ENCODE measurements around the gene NHEJ1.
A peak's percentile ranks its signal among the peaks of the same experiment; 100 is the strongest.

The NHEJ1 gene

DNA sequence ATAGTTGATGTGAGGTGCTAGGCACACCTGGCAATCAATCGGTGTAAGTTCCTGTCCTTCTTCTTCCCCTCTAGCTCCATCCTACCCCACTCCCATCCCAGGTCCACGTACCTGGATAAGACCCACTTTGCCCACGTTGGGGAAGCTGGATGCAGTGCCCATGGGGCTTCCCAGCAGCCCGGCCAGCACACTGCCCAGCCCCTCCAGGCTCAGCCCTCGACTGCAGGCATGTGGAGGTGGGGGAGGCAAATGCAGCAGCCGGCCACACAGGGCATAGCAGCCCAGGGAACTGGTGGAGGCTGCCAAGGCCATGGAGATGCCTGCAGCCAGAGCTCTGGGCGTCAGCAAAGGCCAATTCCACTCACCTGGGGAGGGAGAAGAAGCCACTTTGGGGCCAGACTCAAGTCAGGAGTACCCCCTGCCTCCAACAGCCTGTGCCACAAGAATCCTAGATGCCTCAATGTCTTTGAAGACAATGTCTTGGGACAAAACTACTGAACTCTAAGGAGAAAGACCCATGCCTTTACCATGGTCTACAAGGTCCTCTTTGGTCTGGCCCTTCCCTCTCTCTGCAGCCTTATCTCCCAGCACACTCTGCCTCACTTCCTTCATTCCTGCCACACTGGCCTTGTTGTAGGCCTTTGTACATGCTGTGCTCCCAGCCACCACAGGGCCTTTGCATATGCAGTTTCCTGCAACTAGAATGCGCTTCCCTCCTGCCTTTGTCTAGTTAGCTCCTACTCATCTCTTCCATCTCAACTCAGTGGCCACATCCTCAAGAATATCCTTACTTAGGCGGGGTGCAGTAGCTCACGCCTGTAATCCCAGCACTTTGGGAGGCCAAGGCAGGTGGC is 4.7 kb upstream of the NHEJ1 start:
- no peak for DNase-seq

DNA sequence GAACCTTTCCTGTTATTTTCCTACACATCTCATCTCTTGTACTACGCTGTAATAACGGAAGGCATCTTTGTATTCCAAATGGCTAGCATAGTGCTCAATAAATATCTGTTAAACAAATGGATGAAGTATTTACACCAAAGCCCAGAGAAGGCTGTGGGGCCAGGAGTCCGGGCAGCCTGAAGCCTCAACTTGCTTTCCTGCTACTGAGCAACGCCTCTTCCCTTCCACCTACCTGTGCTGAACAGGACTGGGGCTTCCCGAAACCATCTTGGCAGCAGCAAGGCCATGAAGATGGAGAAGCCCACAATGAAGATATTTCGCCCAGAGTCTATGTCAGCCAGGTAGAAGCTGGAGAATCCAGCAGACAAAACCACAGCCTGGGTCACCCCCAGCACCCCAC is 2.5 kb upstream of the NHEJ1 start:
- DNase-seq: no peak

- no peak for DNase-seq
Observed at GRCh38 chr2:219161097-219161496, 482 bp upstream of the NHEJ1 start.

- DNase-seq: no peak
Observed at GRCh38 chr2:219159771-219160185, 837 bp downstream of the NHEJ1 start.

- DNase-seq: no peak
Observed at GRCh38 chr2:219158586-219158985, 2.0 kb downstream of the NHEJ1 start.

DNA sequence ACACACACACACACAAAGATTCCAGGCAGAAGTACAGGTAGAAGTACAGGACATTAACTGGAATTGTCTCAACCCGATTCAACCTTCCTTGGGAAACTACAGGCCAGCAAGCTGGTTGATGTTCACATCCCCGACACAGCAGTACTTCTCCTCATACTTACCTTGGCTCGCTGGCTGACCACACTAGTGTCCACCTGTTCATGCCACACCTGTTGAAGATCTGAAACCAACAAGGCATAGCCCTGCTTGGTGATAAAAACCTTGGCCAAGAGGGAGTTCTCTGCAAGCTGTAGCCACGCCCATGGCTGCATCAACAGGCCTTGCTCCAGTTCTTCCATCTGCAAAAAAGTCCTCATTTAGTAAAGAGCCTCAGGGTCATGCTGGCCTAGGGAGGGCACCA is 2.6 kb downstream of the NHEJ1 start:
- DNase-seq: no peak

DNA sequence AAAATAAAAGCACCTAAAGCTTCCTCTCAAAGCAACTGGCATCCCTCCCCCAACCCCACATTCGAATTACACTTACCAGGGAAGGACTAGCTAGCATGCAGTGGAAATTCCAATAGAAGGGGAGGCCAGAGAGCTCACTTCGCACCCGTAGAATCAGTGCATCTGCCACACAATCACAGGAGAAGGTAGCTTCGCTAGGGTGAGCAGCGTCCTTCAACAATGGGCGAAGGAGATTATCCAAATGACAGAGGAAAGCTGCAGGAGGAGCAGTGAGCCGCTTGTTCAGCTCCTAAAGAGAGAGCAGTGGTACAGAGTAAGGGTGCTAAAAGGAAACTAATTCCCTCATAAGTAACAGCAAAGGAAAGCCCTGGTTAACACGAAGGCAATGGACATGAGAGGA is 3.2 kb downstream of the NHEJ1 start:
- DNase-seq: no peak

GRCh38 chr2:219155054-219155644 is 5.5 kb downstream of the NHEJ1 start:
- DNase-seq: peak; percentile 67

- DNase-seq: no peak
Observed at GRCh38 chr2:219149667-219150066, 10.9 kb downstream of the NHEJ1 start.

- DNase-seq: no peak
Observed at GRCh38 chr2:219142329-219142728, 18.3 kb downstream of the NHEJ1 start.

- no peak for DNase-seq
Observed at GRCh38 chr2:219140722-219141121, 19.9 kb downstream of the NHEJ1 start.

DNA sequence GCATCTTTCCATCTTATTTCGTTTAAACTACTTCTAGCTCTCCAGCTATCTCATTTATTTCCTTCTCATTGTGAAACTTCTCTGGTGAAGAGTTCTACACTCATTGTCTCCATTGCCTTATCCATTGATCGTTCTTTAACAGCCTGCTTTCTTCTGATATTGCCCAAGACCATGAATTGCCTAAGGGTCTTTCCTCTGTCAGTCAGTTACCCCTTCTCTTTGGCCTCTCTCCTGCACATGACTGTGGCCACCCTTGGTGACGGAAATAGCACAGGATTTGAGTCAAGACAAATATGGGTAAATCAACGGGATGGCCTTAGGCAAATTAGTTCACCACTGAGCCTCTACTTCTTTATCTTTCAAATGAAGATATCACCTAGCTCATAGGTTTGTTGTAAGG is 26.6 kb downstream of the NHEJ1 start:
- no peak for DNase-seq

DNA sequence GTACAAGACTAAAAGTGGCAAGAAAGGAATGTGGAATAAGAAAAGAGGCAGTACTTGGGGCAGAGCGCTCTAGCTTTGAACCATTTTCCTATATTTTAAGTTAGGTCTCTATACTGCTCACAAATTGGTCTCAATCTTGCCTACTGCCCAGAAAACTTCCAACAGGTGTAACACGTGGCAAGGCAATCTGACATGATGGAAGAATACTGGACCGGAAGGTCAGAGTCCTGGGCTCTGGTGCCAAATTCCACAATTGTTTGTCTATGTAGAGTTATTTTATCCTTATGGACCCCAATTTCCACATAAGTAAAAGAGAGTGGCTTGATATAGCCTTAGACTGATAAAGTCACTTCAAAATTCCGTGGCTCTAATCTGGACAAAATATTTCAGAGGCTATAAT is 28.9 kb downstream of the NHEJ1 start:
- no peak for DNase-seq

DNA sequence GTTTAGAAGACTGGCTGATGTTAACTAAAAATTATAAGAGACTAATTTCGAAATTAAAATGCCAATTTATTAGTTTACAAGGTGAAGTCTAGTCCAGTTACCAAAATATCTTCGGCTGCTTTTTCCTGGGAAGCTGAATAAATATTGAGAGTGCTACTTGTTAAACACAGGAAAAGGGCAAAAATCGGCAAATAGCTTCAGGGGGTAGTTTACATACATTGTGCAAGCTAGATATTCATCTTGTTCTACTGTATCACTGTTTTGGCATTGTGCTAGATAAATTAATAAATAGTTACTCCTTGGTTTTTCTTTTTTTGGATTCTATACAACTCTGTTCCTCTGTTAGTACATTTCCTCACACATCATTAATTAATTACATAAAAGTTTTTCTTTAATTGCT is 29.3 kb downstream of the NHEJ1 start:
- DNase-seq: no peak

DNA sequence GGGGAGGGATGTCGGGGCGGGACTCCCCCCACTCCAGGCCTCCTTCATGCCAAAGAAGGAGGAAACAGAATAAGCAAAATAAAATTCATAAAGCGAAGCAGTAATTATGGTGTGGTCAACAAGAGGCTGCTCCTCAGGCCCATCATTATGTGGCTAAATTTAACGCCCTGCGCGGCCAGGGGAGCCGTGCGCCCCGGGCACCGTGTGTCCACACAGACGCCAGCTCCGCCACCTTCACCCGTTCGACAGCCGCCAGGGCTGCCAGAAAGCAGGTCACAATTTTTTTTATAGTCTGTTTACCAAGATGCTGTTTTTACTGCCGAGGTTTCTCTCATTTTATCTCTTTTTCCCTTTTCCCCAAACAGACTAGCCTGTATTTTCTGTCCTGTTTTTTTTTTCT is 31.0 kb downstream of the NHEJ1 start:
- DNase-seq: no peak

- no peak for DNase-seq
Observed at GRCh38 chr2:219128396-219128795, 32.2 kb downstream of the NHEJ1 start.

- no peak for DNase-seq
Observed at GRCh38 chr2:219127037-219127635, 33.5 kb downstream of the NHEJ1 start.

- DNase-seq: no peak
Observed at GRCh38 chr2:219126555-219126954, 34.1 kb downstream of the NHEJ1 start.

DNA sequence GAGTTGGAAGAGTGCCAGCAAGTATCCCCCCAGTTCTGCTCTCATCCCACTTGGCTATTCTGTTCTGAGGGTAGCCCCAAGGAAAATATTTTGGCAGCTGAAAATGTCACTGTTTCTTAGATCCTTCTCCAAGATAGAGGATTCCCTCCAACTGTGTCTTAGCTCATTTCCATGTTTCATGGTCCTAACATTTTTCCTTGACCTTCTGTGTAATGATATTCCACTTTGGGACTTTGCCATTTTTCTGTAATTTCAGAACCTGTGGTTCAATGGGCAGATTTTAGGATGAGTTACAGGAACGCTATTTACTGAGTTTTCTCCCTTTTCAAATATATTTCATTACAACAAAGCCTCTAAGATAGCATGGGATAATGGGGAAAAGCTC is 34.7 kb downstream of the NHEJ1 start:
- no peak for DNase-seq

DNA sequence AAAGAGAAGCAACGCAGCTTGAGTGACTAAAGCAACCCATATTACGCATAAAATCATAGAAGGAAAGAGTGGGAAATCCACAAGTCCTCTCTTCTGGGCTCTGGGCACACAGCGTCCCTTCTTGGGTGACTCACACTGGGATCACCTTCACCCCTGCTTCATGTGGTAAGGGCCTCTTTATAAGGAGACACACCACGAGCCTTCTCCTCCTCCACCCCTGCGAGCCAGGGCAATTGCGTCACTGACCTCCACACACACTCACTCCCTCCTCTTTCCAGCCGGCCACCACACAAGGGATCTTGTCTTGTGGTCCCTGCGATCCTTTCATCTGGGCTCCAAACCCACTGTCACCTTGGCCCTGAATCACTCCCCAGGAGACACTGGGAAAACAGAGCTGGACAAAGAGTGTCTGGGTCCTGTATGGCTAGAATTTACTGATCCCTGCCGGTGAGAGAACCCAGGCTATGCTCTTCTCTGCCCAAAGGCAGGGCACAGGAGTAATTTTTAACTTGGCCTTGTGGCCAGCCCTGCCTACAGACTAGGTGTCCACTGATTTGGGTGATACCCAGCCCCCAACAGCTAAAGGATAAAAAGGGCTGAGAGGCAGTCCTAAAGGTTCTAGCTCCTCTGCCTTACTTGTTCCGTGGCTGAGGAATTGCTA is 35.3 kb downstream of the NHEJ1 start:
- DNase-seq: no peak

GRCh38 chr2:219124381-219125110 is 36.1 kb downstream of the NHEJ1 start:
- no peak for DNase-seq

GRCh38 chr2:219123356-219124135 is 37.1 kb downstream of the NHEJ1 start:
- no peak for DNase-seq

Measured in RPMI8226 (cell line).